ENCODE data around the gene MIER2.

MIER2 gene

DNA sequence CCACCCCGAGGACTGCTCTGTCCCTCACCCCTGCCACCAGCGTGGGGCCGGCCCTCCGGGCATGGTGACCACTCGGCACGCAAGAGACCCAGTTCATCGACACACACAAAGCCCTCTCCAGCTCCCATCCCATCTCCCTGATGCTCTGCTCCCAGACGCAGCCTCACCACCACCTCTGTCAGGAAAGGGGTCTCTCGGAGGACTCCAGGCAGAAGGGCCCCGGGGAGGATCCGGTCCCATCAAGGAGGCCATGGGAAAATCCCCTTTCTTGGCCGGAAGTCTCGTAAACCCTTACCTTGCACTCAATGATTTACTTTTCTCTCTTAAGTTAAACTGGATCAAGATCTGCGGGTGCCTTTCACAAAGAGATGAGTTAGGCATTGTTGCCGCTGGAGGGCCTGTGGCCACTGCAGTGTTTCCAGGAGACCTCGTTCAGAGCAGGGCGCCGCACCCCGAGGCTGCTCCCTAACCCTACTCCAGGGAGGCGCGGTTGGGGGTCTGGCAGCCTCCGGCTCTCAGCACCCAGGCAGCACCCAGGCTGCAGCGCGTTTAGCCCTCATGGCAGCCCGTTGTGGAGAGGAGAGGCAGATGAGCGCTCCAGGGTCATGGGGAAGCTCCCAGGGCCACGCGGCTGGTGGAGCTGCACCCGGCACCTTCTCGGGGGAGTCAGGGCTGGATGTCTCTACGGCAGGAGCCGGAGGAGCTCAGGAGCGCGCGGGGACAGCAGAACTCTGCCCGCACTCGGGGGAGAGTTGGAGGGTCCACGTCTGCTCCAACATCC, 33.4 kb upstream of the MIER2 start:
- DNase-seq: no peak

DNA sequence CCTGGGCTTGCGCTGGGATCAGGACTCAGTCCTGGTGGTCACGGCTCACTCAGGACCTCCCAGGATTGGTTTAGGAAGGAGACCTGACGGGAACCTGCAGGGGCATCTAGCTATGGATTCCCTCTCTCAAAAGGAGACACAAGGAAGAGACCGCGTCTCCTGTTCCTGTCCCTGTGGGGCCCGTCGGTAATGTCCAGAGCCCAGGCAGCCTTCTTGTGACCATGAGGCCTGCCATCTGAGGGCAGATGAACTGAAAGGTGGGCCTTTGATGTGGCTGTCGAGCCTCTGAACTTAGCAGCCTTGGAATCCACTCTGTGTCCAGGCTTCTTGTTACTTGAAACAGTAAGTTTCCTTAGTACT, 31.5 kb upstream of the MIER2 start:
- DNase-seq: no peak

DNA sequence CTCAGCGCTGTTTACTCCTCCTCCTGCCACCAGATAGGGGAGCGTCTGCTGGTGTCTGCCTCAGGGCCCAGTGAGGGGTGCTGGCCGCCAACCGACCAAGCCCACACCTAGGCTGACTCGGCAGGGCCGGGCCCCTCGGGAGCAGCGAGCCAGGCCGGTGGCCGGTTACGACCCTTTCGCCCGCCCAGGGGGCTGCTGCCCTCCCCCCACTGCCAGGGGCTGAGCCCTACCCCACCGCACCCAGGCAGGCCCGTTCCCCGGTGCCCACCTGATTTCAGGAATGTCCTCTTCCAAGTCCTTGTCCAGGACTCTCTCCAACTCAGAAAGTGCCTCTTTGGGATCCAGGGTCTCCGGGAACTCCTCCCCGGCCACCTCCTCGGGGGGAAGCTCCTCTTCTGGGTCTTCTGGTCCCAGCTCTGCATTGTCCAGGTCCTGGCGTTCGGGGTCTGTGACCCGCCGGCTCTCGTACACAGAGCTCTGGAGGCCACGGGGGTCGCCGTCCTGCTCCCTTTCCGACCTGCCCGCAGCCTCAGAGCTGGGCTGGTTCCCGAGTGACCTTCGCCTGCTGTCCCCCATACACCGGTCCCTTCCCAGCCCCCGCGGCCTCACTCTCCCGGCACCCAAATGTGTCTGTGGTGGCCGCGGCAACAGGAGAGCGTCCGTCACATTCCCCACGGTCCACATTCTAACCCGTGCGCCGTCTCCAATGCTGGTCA, 31.0 kb upstream of the MIER2 start:
- DNase-seq: no peak

- DNase-seq: no peak
Observed at GRCh38 chr19:374886-375235, 30.3 kb upstream of the MIER2 start.

DNA sequence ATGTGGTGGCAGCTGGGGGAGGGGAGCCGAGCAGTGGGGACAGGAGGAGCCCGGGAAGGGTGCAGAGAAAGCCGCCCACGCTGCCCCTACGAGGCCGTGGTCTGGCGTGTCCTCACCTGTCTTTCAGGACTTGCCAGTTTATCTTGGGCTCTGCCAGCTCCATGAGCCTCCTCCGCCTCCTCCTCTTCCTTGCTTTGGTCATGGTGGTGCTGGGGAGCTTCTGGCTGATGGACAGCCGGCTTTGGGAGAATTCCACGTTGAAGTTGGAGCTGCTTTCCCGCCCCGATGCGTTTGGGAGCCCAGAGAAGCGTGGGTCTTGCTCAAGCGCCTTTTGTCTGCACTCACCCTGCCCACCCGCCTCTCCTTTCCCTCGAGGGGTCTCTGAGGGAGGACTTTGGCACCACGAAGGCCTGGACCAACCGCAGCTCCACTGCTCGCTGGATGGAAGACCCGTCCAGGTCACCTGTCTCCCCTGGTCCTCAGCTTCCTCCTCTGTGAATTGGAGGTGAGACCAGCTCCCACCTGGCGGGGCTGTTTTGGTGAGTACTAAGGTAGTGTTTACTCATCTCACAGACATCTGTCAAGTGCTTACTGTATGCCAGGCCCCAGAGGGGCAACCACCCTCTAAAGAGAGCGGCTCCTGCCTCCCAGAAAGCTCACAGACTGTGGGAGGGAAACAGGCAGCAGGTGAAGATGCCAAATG, 29.7 kb upstream of the MIER2 start:
- no peak for DNase-seq

DNA sequence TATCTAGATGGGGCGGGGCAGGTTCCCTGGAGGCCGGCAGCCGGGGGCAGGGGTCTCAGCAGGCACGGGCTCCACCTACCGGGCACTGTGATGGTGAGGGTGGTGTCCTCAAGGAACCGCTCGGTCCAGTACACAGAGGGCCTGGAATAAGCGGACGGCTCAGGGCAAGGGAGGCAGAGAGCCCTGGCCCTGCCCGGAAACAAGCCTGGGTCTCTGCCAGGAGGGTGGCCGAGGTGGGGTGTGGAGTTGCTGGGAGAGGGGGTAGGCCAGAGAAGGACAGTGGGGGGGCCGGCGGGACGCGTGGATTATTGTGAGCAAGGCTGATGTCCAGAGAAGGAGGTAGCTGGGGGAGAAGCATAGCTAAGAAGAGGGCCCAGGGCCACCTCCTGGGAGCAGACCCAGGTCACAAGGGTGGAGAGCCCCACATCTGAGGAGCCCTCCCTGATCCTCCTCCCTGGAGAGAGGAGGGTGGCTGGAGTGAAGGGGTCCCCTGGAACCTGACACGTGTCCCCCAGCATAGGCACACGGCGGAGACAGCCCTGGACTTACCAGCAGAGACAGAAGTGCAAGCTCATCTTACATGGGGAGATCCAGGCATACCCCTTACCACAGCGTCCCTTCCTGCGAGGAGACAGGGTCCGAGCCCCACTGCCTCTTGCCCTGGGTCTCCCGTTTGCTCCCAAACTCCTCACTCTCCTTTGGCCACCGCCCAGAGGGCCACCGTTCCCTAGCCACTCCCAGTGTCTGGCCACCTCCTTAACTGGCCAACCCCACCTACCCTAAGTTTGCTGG, 29.0 kb upstream of the MIER2 start:
- no peak for DNase-seq

DNA sequence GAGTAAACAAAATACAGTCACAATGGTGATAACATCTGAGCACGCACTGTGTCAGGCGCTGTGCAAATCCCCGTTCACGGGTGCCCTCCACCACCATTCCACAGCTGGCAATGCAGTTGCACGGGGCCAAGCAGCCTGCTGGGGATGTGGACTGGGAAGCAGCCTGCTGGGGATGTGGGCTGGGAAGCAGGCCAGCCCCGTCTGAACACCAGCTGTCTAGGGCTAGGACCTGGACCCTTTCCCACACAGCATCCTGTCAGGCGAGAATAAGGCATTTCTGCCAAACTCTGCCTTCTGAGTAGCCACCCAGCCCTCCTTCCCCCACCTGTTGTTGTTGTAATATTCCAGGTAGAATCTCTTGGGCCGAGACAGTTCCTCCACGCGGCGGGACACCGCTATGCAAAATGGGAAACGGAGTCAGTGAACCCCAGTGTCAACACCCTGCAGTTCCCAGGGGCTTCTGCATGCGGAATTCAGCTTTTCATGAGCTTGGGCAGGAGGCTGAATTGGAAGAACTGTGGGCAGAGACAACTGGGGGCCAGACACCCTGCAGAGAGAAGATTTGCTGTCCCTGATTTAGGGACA, 27.8 kb upstream of the MIER2 start:
- no peak for DNase-seq

DNA sequence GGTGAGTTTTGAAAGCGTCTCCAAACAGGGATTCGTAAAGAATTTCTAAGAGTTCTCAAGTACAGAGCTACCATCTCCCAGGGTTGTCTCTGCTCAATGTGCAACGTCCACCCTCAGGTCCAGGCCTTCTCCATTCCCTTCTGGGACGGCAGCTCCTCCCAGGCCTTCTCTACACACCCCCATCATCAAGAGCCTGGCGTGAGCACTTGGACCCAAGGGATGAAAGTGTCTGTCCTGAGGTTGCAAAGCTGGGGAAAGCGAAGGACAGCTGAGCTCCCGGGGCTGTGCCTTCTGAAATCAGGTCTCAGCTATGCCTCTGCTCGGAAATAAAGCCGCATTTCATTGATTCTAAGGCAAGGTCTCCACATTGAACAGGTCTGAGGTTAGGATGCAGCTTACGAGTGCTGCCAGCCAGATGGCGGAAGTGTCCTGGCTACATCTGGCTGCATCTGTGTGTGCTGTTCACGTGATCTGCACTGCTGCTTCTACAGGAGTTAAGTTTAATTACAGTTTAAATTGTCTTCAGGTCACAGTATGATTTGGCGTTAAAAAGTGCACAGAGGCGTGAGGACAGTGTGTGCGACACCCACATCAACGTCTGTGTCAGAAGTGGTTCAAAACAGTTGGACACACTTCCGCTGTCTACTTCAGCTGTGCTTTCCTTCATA, 27.0 kb upstream of the MIER2 start:
- no peak for DNase-seq

- no peak for DNase-seq
Observed at GRCh38 chr19:370641-371330, 26.2 kb upstream of the MIER2 start.

DNA sequence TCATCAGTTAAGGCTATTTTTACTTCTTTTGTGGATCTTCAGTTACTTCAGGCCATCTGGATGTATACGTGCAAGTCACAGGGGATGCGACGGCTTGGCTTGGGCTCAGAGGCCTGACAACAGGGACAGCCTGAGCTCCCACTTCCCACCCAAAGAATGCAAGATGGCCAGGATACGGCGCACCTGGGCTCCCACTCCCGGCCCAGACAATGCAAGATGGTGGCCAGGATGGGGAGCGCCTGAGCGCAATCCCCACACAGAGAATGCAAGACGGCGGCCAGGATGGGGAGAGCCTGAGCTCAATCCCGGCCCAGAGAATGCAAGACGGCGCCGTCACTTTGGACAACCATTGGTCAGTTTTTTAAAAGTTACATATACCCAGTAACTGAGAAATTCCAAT, 25.3 kb upstream of the MIER2 start:
- no peak for DNase-seq

DNA sequence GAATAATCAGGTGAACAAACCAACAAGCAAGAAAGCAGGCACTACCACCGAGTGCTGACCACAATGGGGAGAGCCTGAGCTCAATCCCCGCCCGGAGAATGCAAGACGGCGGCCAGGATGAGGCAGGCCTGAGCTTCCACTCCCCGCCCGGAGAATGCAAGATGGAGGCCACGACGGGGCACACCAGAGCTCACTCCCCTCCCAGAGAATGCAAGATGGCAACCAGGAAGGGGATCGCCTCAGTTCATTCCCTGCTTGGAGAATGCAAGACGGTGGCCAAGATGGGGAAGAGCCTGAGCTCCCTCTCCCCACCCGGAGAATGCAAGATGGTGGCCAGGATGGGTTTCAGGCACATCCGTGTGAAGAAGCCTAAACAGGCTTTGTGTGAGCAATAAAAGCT, 24.7 kb upstream of the MIER2 start:
- no peak for DNase-seq

DNA sequence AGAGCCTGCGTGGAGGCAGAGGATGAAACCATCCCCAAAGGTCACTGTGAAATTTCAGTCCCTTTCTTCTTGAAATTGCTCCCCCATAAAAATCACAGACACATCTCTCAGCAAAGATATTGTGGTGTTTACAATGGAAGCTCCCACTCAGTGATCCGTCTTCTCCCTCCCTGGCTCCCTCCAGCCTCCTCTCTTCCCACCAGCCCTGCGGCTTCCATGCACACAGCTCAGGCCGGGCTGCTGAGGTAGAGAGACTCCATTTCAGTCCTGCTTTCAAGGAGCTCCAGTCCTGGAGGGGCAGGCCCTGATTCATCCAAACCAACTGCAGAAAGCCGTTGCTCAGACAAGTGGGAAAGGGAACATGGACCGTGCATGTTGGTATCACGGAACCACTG, 24.0 kb upstream of the MIER2 start:
- DNase-seq: no peak

DNA sequence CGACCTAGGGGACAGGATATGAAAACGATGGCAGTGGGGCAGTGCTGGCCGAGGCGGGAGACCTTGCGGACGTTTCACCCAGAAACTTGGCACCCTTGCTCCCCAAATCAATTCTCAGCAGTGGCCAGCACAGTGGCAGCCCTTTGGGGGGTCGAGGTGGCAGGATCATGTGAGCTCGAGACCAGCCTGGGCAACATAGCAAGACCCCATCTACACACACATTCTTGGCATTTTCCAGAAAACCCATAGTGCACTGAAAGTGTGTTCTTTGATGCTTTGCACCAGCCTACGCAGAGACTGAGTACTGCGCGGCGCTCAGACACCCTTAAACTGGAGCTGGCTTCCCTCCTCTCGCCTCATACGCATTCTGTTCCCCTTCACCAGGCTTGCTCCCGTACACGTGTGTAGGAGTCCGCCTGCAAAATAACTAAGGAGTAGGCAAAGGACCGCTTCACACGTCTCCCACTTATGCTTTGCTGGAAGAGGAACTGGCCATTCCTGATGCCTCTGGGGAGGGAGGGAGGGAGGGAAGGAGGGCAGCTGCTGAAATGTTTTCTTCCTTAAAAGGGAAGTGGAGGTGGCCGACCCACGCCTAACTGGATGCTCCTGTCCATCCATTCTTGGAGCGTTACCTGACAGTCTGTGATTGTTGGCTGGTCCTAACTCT, 23.5 kb upstream of the MIER2 start:
- no peak for DNase-seq

DNA sequence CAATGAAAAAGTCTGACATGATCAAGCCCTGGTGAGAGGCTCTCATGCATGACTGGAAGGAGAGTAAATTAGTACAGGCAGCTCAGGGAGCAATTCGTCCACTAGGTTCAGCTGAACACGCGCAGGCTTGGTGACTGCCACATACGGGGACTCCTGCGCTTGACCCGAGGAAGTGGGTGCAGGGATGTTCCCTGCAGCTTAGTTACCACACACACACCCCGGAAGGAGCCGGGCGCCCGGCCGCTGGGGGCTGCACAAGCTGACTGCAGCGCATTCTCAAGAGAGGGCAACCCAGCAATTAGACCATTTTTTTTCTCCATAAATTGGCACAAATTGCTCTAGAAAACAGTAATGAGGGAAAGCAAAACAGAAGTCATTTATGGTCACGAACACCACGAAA, 23.0 kb upstream of the MIER2 start:
- DNase-seq: no peak

DNA sequence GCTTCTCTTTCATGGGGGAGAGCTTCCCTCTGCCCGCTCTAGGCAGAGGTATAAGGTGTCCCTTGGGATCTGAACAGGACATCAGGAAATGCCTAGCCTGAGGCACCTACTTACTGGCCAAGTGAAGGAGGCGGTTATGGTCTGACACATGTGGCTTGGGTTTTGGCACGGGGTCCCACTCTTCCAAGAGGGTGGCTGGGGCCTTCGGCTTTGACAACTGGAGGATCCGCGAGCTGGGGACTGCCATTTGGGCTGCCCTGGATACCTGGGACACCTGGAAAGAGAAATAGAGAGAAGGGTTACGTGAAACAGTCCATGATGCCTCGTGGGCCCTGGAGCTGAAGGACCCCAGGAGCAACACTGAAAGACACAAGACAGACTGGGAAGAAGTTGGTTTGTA, 22.4 kb upstream of the MIER2 start:
- DNase-seq: no peak

DNA sequence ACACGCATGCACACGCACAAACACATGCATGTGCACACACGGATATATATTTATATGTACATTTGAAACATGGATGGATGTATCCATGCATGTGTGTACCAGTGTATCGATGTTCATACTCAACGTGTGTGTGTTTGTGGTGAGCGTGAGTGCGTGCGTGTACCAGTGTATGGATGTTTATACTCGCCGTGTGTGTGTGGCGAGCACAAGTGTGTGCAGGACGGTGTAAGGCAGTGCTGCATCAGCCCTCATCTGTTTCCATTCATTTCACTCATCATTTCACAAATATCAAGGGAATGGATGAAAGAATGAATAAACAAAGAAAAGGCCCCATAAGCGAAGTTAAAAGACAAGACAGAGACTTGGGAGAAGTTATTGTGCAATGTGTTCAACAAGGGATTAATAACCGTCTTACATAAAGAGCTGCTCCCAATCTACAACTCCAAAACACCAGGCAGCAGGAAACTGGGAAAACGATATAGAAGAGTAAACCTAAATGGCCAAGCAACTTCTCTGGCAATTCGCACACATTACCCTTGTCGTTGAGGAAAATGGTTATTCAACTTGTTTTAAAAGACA, 21.7 kb upstream of the MIER2 start:
- no peak for DNase-seq

- no peak for DNase-seq
Observed at GRCh38 chr19:364496-365287, 20.1 kb upstream of the MIER2 start.

GRCh38 chr19:362683-363082, 18.1 kb upstream of the MIER2 start:
- DNase-seq: no peak

DNA sequence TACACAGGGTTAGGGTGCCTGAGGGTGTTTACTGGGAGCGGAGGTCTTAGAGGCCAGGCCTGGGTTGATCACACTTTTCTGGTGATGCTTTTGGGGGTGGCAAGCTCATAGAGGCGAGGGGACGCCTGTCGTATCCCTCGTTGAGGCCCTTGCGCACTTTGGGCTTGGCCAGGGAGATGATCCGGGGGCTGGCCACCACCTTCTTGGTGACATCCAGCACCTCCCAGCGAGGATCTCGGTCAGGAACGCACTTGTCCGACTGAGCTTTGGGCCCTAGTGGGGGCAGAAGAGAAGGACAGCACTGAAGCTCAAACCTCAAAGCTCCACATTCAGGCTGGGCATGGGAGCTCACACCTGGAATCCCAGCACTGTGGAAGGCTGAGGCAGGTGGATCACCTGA, 17.6 kb upstream of the MIER2 start:
- DNase-seq: no peak

DNA sequence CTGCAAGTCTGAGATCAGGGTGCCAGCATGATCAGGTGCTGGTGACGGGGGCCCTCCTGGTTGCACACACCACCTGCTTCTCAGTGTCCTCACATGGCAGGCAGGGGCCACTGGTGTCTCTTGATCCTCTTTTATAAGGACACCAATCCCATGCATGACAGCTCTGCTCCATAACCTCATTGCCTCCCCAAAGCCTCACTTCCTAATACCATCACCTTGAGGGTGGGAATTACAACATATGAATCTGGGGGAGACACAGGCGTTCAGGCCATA, 15.0 kb upstream of the MIER2 start:
- DNase-seq: no peak
